DMS53 treated with DMSO at 0.1 percent for 48 hours (cell line): Measurements from ENCODE around the gene DPYSL3.

Experiments
- DNase-seq: peaks from one replicate; lab custom pipeline; 2025; ENCODE audit not compliant: unreplicated experiment; lab: John Stamatoyannopoulos, UW

DPYSL3 gene

GRCh38 chr5:147441191-147441695, 68.6 kb downstream of the DPYSL3 start:
- no peak for DNase-seq

- DNase-seq: no peak
Observed at GRCh38 chr5:147439254-147439653, 70.6 kb downstream of the DPYSL3 start.

GRCh38 chr5:147437161-147437596, 72.7 kb downstream of the DPYSL3 start:
- no peak for DNase-seq

GRCh38 chr5:147436596-147436995, 73.3 kb downstream of the DPYSL3 start:
- DNase-seq: no peak

GRCh38 chr5:147434049-147434448, 75.8 kb downstream of the DPYSL3 start:
- no peak for DNase-seq

- no peak for DNase-seq
Observed at GRCh38 chr5:147432323-147432722, 77.5 kb downstream of the DPYSL3 start.

GRCh38 chr5:147431586-147431985, 78.3 kb downstream of the DPYSL3 start:
- no peak for DNase-seq

GRCh38 chr5:147430628-147431027, 79.2 kb downstream of the DPYSL3 start:
- DNase-seq: no peak

- DNase-seq: no peak
Observed at GRCh38 chr5:147427521-147428401, 82.1 kb downstream of the DPYSL3 start.

GRCh38 chr5:147426640-147427327, 83.1 kb downstream of the DPYSL3 start:
- no peak for DNase-seq

- DNase-seq: no peak
Observed at GRCh38 chr5:147418613-147419012, 91.3 kb downstream of the DPYSL3 start.

GRCh38 chr5:147417135-147417813, 92.6 kb downstream of the DPYSL3 start:
- DNase-seq: no peak

GRCh38 chr5:147415651-147416050, 94.2 kb downstream of the DPYSL3 start:
- DNase-seq: no peak

GRCh38 chr5:147413266-147413665, 96.6 kb downstream of the DPYSL3 start:
- DNase-seq: no peak

GRCh38 chr5:147412561-147412960, 97.3 kb downstream of the DPYSL3 start:
- no peak for DNase-seq

- no peak for DNase-seq
Observed at GRCh38 chr5:147411359-147412319, 98.2 kb downstream of the DPYSL3 start.

GRCh38 chr5:147410496-147411358, 99.1 kb downstream of the DPYSL3 start:
- no peak for DNase-seq

GRCh38 chr5:147408980-147409379, 100.9 kb downstream of the DPYSL3 start:
- no peak for DNase-seq

- no peak for DNase-seq
Observed at GRCh38 chr5:147407094-147407681, 102.7 kb downstream of the DPYSL3 start.
